Measurements from ENCODE around the gene FAM53A. TPM values are rescaled to one million over a fixed set of nuclear protein-coding genes. Genes with fewer than 3 reads are reported as not detected.

FAM53A gene
- total and polyA plus RNA-seq, 2 of the 13 experiments (the other 11 are each of a cell fraction or from before 2014, with no cell fraction given): 0.48 to 1.1 TPM

- TF ChIP-seq ZNF318 (CRISPR knock-in tag; IDR thresholded peaks at IDR 0.05) (peak; percentile 70; the same call in 1 of the 2 replicates), KDM5A (IDR thresholded peaks at IDR 0.05; ENCODE audit: borderline replicate concordance, low read length) (no peak; the same call in 1 of the 2 replicates), TSC22D2 (CRISPR knock-in tag; IDR thresholded peaks at IDR 0.05; ENCODE audit: borderline replicate concordance) (peak; percentile 95), ZBTB39 (CRISPR knock-in tag; IDR thresholded peaks at IDR 0.05) (no peak), ZNF558 (CRISPR knock-in tag; IDR thresholded peaks at IDR 0.05; ENCODE audit: borderline replicate concordance) (peak; percentile 92; the same call in 1 of the 2 replicates), FOXK2 (IDR thresholded peaks at IDR 0.05) (peak; percentile 38; the same call in 1 of the 2 replicates), ZNF784 (CRISPR knock-in tag; IDR thresholded peaks at IDR 0.05; ENCODE audit: borderline replicate concordance) (no peak; the same call in 1 of the 2 replicates), ZBTB7B (CRISPR knock-in tag; IDR thresholded peaks at IDR 0.05) (peak; percentile 70; the same call in 1 of the 2 replicates), ZNF225 (CRISPR knock-in tag; IDR thresholded peaks at IDR 0.05) (no peak; the same call in 1 of the 2 replicates), TAF1 (CRISPR knock-in tag; IDR thresholded peaks at IDR 0.05) (peak; percentile 62), IKZF4 (CRISPR knock-in tag; IDR thresholded peaks at IDR 0.05; ENCODE audit: borderline replicate concordance, low read depth, not compliant biosample characterization) (peak; percentile 96), ZNF24 (IDR thresholded peaks at IDR 0.05) (0 out of 2 replicates have a peak, but pooled peaks have one; percentile 17), ZUFSP (CRISPR knock-in tag; IDR thresholded peaks at IDR 0.05; ENCODE audit: borderline replicate concordance) (no peak), TAF15 (IDR thresholded peaks at IDR 0.05; ENCODE audit: low read depth, low read length, poor library complexity, severe bottlenecking) (no peak), ZNF788 (CRISPR knock-in tag; IDR thresholded peaks at IDR 0.05; ENCODE audit: borderline replicate concordance) (peak; percentile 87; the same call in 1 of the 2 replicates)
Observed at GRCh38 chr4:1712216-1713002, 28.3 kb upstream of the FAM53A start, which contains the start of gene SLBP (continued).

Data from HepG2 (cell line).